GM08714 (cell line): Measurements from ENCODE around the gene MARK3.
"Not testable (repeated sequence)": the region's sequence is repeated elsewhere in the genome, so short reads cannot be mapped to it uniquely, and the experiment has no call there.

Source experiments
- H3K4me3 ChIP-seq: fragments of 200-500 bp; sonication (Bioruptor generic); 2 replicates; pipeline ENCODE4 v1.5.1; 2014; ENCODE audit warnings: mild to moderate bottlenecking, low read length, inconsistent platforms
- ZNF274 ChIP-seq: IDR thresholded peaks from 2 replicates; pipeline ENCODE4 v1.6.1; 2012; ENCODE audit warnings: mild to moderate bottlenecking, low read depth, low read length

Gene MARK3

GRCh38 chr14:103354141-103354540 is 31.1 kb upstream of the MARK3 start:
- H3K4me3 ChIP-seq, result no peak overlapping the region
- no peak for TF ChIP-seq ZNF274

- TF ChIP-seq ZNF274, result no peak
- H3K4me3 ChIP-seq, result no peak overlapping the region
These were observed 29.1 kb upstream of the MARK3 start for GRCh38 chr14:103356024-103356682.

GRCh38 chr14:103357552-103357951 is 27.7 kb upstream of the MARK3 start:
- H3K4me3 ChIP-seq, result not testable (repeated sequence)

GRCh38 chr14:103360548-103360947 is 24.7 kb upstream of the MARK3 start:
- TF ChIP-seq ZNF274, result no peak
- no peak overlapping the region for H3K4me3 ChIP-seq

GRCh38 chr14:103361867-103362266 is 23.3 kb upstream of the MARK3 start:
- TF ChIP-seq ZNF274, result no peak

GRCh38 chr14:103362780-103363179 is 22.4 kb upstream of the MARK3 start:
- H3K4me3 ChIP-seq, result no peak overlapping the region
- TF ChIP-seq ZNF274, result no peak

More at GRCh38 chr14:103361867-103362266, 23.3 kb upstream of the MARK3 start:
- no peak overlapping the region for H3K4me3 ChIP-seq

GRCh38 chr14:103366741-103367140 is 18.5 kb upstream of the MARK3 start:
- TF ChIP-seq ZNF274, result no peak
- no peak overlapping the region for H3K4me3 ChIP-seq

GRCh38 chr14:103367995-103368394 is 17.2 kb upstream of the MARK3 start:
- TF ChIP-seq ZNF274, result no peak
- H3K4me3 ChIP-seq, result no peak overlapping the region

- no peak overlapping the region for H3K4me3 ChIP-seq
- no peak for TF ChIP-seq ZNF274
These were observed 15.1 kb upstream of the MARK3 start for GRCh38 chr14:103370087-103370486.

GRCh38 chr14:103372017-103372416 is 13.2 kb upstream of the MARK3 start:
- H3K4me3 ChIP-seq, result no peak overlapping the region
- no peak for TF ChIP-seq ZNF274

GRCh38 chr14:103372552-103373304 is 12.5 kb upstream of the MARK3 start:
- H3K4me3 ChIP-seq, result no peak overlapping the region
- TF ChIP-seq ZNF274, result no peak

GRCh38 chr14:103374121-103374520 is 11.1 kb upstream of the MARK3 start:
- H3K4me3 ChIP-seq, result no peak overlapping the region
- no peak for TF ChIP-seq ZNF274

- no peak overlapping the region for H3K4me3 ChIP-seq
- no peak for TF ChIP-seq ZNF274
These were observed 7.6 kb upstream of the MARK3 start for GRCh38 chr14:103377522-103378037.

GRCh38 chr14:103378038-103378854 is 7.0 kb upstream of the MARK3 start:
- H3K4me3 ChIP-seq, result no peak overlapping the region
- TF ChIP-seq ZNF274, result no peak
